HTR-8/SVneo (cell line): ENCODE measurements around the gene PPFIBP2.

ENCODE experiments used
- DNase-seq: peaks from one replicate; pipeline ENCODE4 v3.0.0; 2011; ENCODE audit warnings: low spot score, mixed read lengths; ENCODE audit not compliant: insufficient read length
- FAIRE-seq: peaks from 2 replicates; lab custom pipeline; 2011; peaks lifted over from hg19 to GRCh38; lab: Jason Lieb, UNC

PPFIBP2 gene

DNA sequence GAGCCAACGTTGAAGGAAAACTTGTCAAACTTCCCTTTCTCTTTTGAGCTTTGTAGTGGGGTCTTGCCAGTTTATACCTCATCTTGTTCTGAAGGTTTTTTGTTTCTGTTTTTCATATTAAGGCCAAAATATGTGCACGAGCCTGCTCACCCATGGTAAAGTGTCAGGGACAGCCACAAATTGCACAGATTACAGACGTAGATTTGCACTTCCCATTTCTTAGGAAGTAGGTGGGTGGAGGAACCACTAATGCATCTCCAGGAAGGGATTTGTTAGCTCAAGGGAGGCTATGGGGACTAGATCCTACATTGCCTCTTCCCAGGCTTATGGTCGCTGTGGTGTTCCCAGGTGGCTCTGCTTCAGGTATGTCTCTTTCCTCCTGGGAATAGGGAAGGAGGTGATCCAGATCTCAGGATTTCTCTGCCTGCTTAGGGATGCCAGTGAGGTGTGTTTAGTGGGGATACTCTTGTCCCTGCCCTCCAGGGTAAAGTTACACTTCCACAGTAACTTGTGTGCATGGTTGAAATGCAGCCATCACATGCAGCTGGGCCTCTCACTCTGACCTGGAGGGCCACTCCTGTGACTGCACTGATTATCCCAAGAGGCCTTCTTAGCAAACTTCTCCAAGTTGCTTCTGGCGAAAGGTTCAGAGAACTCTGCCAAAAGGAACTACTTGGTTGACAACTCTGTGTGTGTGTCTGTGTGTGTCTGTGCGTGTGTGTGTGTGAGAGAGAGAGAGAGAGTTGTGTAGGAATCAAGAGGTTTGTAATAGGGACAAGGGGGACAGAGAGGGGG lies 9.8 kb downstream of the PPFIBP2 start:
- FAIRE-seq (no peak), DNase-seq (no peak)

DNA sequence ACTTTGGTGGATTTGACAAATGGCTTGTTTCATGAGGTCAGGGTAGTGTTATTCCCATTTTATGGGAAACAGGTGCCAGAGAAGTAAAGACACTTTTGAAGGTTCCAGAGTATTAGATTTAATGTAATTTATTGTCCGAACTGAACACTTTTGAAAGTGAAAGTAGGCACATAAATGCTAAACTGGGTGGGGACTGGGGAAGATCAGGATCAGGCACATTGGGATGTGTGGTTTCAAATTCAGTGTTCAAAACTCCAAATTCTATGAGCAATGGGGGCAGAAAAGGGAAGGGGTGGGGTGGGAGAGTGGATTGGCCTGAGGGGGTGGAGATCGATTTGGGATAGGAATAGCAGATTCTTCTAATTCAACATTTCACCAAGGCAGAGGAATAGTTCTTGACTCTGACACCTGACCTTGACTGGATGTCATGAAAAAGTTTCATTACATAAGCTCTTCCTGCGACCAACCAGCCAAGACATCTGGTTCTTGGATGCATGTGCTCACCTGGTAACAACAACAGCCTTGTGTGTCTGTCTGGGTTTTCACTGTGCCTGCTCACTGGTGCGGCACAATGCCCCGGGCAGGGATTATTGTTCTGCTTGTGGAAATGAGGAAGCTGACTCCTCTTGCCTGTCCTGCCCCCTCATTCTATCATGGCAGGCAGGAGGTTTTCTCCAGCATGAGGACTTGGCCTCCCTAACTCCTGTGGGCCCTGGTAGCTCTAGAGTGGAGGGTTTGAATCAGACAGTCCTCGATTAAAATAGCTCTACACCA lies 10.8 kb downstream of the PPFIBP2 start:
- FAIRE-seq (no peak), DNase-seq (no peak)

DNA sequence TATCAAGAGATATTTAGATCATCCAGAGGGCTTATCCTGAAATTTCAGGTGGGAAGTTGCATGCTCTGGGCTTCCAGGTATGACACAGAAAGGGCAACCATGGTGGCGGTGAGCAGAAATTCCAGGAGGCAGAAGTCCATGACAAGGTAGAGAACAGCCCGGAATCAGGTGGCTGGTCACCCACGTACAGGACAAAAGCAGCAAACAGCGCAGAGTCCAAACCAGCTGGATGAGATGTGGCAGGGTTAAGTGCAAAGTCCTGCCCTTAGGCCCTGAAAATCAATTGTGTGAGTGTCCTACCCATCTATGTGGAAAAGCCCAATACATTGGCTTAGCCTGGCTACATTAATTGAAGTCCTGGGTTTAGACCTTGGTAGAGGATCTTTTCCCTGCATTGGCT lies 11.6 kb downstream of the PPFIBP2 start:
- FAIRE-seq = no peak

DNA sequence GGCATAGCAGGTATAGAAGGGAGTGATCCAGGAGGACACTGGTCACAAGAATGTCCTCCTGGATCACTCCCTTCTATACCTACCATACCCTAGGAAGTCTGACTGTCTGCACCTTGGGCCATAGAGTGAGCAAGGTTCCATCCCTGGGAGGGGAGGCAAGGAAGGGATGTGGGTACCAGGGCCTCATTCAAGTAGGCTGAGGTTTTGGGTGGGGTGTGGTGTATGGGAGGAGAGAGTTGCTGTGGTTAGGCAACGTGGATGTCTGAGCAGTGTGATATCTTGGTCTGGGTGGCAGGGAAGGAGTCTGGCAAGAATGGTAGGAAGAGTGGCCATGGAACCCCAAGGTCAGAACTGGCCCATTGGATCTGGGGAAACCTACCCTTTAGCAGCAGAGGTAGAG lies 13.2 kb downstream of the PPFIBP2 start:
- FAIRE-seq = no peak
- DNase-seq = no peak

More for the DNA sequence above, 11.6 kb downstream of the PPFIBP2 start:
- DNase-seq = no peak

DNA sequence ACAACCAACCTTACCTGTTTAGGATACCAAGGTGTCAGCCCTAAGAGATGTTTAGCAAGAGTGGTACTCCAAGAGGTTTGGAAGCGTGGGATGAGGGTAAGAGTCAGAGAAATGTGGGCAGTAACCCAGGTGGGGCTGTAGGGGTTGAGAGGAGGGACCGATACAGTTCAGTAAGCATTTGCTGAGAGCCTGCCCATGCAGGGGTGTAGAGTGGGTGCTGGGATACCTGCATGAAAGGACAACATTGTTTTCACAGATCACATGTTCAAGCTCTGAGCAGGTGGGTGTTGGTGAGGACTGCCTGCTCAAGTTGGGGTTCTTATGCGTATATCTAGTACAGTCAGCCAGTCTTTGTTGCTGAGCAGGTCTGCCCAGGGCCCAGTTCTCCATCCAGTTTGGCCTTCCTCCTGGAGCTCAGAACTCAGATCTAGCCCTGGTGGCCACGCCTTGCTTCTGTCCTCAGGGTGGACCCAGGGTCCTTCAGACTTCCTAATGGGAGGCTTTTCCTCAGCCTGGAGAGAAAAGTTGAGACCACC lies 14.8 kb downstream of the PPFIBP2 start:
- FAIRE-seq (no peak), DNase-seq (no peak)

DNA sequence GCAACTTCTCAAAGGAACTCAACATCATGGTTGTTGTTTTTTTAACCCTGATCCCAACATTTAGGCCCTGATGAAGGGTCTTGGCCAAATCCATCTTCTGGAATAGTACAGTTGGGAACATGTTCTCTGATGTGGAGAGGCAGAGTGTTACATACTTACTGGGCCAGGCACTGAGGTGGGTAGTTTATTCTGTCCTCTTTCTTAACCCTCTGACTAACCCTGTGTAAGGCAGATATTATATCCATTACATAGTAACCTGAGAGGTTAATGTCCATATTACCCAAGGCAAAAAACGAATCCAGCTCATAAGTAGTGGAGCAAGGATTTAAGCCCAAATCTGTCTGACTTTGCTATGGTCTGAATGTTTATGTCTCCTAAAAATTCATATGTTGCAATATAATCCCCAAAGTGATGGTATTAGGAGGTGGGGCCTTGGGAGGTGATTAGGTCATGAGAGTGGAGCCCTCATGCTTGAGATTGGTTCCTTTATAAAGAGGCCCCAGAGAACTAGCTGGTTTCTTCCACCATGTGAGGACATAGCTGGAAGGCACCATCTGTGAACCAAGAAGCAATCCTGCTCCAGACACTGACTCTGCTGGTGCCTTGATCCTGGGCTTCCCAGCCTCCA lies 16.3 kb downstream of the PPFIBP2 start:
- DNase-seq = no peak
- FAIRE-seq = no peak

DNA sequence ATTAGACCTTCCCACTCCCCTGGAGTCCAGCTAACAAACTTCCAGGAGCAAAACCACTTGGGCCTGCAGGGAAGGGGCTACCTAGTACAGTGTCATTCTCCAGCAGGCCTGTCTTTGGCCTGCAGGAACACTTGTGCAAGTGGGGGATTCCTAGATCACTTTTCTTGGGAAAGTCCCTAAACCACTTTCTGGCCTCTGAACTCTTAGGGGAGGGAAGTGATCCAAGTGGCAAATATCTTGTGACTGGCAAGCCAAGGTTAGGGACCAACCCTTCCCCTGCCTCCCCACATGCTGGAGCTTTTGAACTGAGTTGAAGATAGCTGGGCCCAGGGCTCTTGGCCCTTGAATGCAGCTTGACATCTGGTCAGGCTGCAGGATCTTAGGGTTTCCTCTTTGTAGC lies 17.2 kb downstream of the PPFIBP2 start:
- DNase-seq = no peak
- no peak for FAIRE-seq

DNA sequence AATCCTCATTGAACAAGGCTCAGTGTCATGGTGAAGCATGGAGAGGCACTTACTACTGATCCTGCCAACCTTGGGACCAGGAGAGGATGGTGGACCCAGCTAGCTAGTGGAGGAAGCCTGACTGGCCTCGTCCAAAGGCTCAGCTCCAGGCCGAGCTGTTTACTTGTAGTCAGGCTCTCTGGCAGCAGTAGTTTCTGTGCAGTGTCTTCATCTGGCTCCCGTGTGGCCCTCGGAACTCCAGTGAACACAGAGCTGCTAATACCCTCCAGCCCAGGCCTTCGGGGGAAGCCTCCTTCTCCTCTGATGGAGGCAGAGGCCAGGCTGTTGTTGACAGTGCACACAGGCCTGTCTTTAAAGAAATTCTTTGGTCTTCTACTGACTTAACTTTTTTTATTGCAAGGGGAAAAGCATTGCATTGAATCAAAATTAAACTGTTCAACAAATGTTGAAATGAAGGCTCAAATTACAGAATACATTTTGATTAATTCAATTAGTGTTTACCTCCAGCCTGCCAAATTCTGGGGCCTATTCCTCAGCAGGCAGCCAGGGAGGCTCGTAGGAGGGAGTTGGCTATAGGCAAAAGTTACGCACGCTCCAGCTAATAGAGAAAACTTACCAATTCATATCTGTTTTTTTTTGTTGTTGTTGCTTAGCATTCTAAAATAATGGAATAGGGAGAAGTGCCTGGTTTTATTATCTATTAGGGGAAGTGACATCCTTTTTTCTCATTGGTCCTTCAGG lies 18.8 kb downstream of the PPFIBP2 start:
- no peak for DNase-seq
- no peak for FAIRE-seq

DNA sequence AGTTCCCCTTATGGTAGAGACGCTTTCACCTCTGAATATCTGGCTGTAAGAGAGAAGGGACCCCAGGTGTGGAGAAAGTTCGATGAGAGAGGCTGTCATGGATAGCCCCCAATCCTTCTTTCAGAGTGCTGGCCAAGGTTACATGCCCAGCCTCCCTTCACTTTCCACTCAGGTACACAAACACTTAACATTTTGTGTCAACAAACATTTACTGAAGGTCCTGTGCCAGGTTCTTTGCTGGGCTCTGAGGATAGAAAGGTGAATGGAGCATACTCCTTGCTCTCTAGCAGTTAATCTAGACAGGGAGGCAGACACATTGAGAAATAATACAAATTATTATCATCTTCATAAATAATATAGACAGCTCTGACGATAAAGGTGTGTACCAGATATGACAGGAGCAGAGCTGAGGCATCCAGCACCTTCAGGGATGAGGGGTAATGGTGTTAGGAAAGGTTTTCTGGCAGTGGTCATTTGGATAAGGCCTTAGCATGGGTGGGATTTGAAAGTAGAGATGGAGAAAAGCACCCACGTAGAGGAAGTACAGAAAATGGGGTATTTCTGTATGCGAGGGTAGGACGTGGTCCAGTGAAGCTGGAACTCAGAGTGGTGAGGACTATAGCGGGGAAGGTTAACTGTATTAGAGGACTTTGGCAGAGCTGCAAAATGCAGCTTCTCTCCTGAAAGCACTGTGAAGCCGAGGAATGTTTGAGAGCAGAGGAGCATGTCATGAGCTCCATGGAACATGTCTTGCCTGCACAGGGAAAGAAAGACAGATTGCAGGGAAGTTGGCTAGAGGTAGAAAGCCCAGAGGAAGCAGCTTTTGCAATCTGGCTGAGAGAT lies 19.6 kb downstream of the PPFIBP2 start:
- no peak for FAIRE-seq
- DNase-seq = no peak

DNA sequence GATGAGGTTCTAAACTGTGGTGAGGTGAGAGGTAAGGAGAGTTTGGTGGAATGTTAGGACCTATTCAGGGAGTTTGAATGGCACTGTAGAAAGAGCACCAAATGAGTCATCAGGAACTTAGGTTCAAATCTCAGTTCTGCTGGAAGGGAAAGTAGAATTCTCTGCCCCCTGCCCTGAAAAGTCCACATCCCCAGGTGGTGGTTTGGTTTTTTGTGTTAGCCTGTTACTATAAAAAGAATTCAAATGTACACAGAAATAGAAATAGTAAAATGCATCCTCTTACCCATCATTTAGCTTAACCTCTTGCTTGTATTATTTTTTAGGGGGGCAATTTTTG lies 20.2 kb downstream of the PPFIBP2 start:
- DNase-seq = no peak
- no peak for FAIRE-seq

DNA sequence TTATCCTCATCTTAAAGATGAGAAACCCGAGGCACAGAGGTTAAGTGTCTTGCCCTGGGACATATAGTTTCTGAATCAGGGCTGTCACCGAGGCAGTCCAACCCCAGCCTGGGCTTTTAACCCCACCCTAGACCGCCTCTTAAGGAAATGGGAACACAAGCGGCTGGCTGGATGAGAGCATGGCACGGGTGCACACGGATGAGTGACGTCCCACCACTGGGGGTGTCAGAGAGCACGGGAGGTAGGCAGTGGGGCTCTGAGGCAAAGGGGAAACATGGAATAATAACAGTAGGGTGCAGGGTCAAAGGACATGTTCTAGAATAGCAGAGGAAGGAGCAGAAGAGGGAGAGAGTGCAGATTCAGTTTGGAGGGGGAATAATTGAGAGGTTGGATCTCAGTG lies 22.3 kb downstream of the PPFIBP2 start:
- DNase-seq = no peak
- no peak for FAIRE-seq

DNA sequence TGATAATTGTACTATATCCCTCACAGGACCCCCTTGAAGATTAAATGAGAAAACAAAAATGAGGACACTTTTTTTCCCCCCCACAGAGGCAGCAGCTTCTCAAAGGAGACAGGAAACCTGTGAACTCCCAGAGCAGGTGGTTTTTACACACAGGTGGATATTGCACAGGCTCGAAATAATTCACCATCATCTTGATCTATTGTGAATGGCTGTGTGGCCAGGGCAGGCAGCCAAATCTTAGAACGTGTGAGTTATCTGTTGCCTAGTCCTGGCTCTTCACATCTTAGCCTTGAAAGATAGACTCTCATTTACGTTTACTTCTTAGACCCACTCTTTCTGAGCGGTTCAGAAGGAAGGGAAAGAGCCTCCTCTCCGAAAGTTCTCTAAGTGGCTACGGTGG lies 23.5 kb downstream of the PPFIBP2 start:
- FAIRE-seq (no peak), DNase-seq (no peak)

DNA sequence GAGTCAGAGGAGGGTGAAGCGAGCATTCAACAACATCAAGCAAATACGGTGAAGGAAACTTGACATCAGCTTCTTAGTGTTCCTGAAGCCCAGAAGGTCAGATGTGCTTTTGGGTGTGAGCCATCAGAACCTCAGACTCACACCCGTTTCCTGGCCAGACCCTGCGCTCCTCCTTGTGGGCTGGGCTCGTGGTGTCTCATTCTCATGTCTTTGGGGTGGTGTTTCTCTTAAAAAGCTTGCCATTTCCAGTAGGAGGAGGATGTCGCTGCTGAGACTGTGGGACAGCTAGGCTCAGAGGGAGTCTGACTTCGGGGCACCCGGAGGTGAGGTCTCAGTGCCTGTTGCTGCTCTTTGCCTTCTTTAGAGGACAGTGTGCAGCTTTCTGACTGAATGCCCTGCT lies 24.2 kb downstream of the PPFIBP2 start:
- no peak for DNase-seq

DNA sequence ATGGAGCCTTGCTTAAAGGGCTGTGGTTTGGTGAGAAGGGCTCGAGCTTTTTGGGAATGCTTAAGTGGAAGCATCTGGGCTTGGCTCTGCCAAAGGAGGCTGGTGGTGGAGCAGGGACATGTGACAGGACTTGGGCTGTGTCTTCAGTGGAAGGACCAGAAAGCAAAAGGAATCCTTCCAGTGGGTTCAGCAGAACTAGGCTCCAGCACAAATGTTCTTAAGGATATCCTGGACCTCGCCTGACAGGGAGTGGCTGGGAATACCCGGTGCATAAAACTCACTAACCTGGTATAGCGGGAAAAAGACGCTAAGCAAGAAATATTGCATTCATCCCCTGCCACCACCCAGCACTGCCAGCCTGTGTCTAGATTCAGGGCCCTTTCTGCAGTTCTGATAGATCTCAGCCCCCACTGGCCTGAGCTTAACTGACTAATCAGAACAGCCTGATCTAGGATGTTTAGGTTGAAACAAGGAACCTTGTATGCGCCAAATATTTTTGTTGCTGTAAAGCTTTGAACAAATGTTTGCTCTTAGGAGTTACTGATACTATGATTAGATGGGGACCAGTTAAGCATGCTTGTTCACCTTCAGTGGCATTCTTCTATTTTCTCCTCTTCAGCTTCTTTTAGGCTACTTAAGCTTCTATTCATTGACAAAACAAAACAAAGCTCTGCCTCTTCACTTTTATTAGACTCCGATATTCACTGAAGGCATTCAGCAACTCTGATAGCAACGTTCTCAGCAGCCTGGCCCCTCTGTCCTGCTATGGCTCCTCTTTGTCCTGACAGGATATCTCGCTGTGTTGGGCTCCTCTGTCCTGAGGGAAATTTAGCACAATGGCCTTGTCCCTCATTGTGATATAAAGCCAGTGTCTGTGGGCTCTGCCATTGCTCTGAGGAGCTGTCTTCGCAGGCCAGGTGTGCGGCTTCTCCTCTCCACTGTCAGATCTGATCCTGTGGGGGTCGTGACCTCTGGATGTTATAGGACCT lies 25.0 kb downstream of the PPFIBP2 start:
- FAIRE-seq (no peak), DNase-seq (no peak)

More for the DNA sequence above, 24.2 kb downstream of the PPFIBP2 start:
- no peak for FAIRE-seq

DNA sequence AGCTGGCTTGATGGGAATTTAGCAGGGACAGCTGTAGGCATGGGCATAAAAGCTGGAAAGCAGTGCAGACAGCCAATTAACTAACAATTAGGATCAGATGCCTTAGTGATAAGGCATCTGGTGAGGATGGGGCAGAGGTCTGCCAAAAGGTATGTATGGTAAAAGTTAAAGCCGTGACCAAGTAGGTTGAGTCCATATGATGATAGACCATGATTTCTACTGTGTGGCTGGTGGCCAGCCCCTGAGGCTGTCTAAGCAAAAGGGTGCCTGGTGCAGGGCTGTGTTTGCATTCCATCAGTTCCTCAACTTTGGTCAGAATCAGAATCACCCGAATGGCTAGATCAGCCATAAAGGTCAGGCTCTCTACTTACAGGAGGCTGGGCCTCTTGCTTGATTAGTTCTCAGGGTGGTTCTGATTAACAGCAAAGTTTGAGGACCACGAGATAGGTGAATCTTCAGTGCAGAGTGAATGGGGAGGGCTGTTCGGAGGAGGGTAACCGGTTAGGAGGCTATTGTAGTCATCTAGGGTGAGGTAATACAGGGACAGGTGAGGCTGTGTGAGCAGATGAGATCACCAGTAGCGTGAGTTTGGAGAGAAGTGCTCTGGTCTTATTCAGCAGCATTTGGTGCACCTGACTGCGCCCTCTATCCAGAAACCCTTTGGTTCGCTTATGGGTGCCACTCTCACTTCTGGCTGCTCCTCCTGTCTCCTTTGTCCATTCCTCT lies 27.2 kb downstream of the PPFIBP2 start:
- DNase-seq (no peak), FAIRE-seq (no peak)

DNA sequence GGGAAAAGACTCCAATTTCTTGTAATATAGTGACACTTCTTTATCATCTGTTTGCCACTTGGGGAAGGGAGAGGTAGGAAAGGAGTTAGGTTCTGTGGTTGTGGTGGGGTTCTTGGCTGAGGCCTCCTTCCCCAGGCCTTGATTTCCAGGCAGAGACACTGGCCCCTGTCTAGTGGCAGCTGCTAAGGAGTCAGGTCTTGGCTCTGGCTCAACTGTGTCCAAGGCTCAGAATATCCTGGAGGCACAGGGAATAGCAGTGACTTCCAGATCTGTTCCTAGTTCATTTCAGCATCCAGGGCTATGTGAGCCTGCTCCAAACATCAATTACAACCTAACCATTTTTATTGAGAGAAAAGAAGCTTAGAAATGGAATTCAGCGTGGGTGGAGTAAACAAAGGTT lies 29.5 kb downstream of the PPFIBP2 start:
- no peak for DNase-seq
- no peak for FAIRE-seq

DNA sequence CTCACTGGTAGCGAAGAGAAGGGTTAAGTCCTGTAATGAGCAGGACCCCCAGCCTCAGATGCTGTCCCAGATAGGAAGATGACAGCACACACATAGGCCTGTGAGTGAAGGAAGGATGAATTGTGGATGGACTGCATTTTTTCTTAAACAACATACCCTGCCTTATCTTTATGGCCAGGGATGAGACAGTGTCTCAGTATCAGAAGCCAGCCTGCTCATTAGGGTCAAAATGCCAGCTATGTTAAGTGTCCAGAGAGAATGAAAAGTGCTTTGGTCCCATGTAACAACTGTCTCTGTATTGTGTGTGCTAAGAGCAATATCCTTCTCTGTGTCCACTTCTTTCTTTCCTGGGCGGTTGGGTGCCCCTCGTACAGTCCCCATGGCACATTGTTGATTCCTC lies 30.2 kb downstream of the PPFIBP2 start:
- DNase-seq (no peak), FAIRE-seq (no peak)

DNA sequence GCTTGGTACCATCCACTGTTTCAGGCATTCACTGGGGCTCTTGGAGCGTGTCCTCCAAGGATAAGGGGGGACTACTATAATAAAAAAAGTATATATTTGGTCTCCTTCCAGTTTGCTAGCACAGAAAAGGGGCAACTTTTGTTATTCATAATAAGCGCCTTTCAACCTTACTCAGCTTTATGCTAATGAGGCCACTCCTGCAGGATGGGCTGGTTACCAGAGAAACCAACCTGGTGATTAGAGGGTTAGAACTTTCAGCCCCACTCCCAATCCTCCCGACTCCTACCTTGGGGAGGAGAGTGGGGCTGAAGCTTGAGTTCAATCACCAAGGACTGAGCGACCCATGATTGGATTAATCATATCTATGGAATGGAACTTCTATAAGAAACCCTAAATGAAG lies 31.8 kb downstream of the PPFIBP2 start:
- DNase-seq = no peak
- no peak for FAIRE-seq
